Neuronal stem cell (in vitro differentiated cells): ENCODE measurements around the gene CYREN.

Experiments
- DNase-seq: peaks from one replicate; pipeline ENCODE4 v3.0.0-alpha.2; 2013; ENCODE audit warnings: low spot score
- H2AFZ ChIP-seq: one replicate; pipeline ENCODE4 v1.6.1; 2013; ENCODE audit warnings: mild to moderate bottlenecking, low read length, inconsistent platforms
- H2AK5ac ChIP-seq: 2 replicates; pipeline ENCODE4 v1.6.1; 2013; ENCODE audit warnings: low read depth, mild to moderate bottlenecking, inconsistent platforms, low read length, moderate library complexity, mixed read lengths
- H2BK120ac ChIP-seq: 2 replicates; pipeline ENCODE4 v1.6.1; 2013; ENCODE audit warnings: low read depth, mild to moderate bottlenecking, inconsistent platforms, low read length, moderate library complexity, mixed read lengths
- H2BK12ac ChIP-seq: one replicate; pipeline ENCODE4 v1.6.1; 2013; ENCODE audit warnings: low read length, inconsistent platforms
- H2BK15ac ChIP-seq: 2 replicates; pipeline ENCODE4 v1.6.1; 2013; ENCODE audit warnings: mild to moderate bottlenecking, low read length, inconsistent platforms, mixed read lengths
- H2BK5ac ChIP-seq: one replicate; pipeline ENCODE4 v1.6.1; 2013; ENCODE audit warnings: inconsistent platforms, mild to moderate bottlenecking, low read length, moderate library complexity
- H3K14ac ChIP-seq: one replicate; pipeline ENCODE4 v1.6.1; 2013; ENCODE audit warnings: low read length, inconsistent platforms
- H3K18ac ChIP-seq: 2 replicates; pipeline ENCODE4 v1.6.1; 2013; ENCODE audit warnings: low read length, inconsistent platforms
- H3K23ac ChIP-seq: 2 replicates; pipeline ENCODE4 v1.6.1; 2013; ENCODE audit warnings: low read depth, mild to moderate bottlenecking, mixed read lengths, low read length, inconsistent platforms; ENCODE audit not compliant: poor library complexity
- H3K27ac ChIP-seq: replicated peaks from 3 replicates; pipeline ENCODE4 v1.5.1; 2013; ENCODE audit warnings: low read length, inconsistent platforms
- H3K27me3 ChIP-seq, 3 experiments: 2 replicates each; pipeline ENCODE4 v1.6.1; 2013; ENCODE audit warnings: low read length in 3 of 3, mild to moderate bottlenecking in 2 of 3, inconsistent platforms in 1 of 3, low read depth in 1 of 3, mixed read lengths in 1 of 3, moderate library complexity in 1 of 3; ENCODE audit not compliant: control insufficient read depth in 3 of 3, insufficient read depth in 3 of 3
- H3K36me3 ChIP-seq, 2 donors: replicated peaks in 1 of 2; 2 replicates each; pipeline ENCODE4 v1.6.1; 2013; ENCODE audit warnings: low read length in 2 of 2; ENCODE audit not compliant: control insufficient read depth in 2 of 2, insufficient read depth in 2 of 2
- H3K4ac ChIP-seq: 2 replicates; pipeline ENCODE4 v1.6.1; 2013; ENCODE audit warnings: inconsistent platforms, mild to moderate bottlenecking, low read length, moderate library complexity
- H3K4me1 ChIP-seq, 2 donors: 1 replicate in 1 of 2; 2 replicates in 1 of 2; pipeline ENCODE4 v1.6.1; 2013; ENCODE audit warnings: low read length in 2 of 2, low read depth in 1 of 2; ENCODE audit not compliant: control insufficient read depth in 2 of 2, insufficient read depth in 1 of 2
- H3K4me2 ChIP-seq: one replicate; pipeline ENCODE4 v1.6.1; 2013; ENCODE audit warnings: mild to moderate bottlenecking, low read length, inconsistent platforms; ENCODE audit not compliant: insufficient read depth, poor library complexity, severe bottlenecking
- H3K4me3 ChIP-seq, 2 donors: 2 replicates each; pipeline ENCODE4 v1.5.1; 2013; ENCODE audit warnings: low read length in 2 of 2, mild to moderate bottlenecking in 2 of 2, inconsistent platforms in 1 of 2, moderate library complexity in 1 of 2
- H3K79me1 ChIP-seq: one replicate; pipeline ENCODE4 v1.6.1; 2013; ENCODE audit warnings: low read depth, mild to moderate bottlenecking, inconsistent platforms, low read length, moderate library complexity
- H3K9ac ChIP-seq: one replicate; pipeline ENCODE4 v1.6.1; 2013; ENCODE audit warnings: mild to moderate bottlenecking, low read depth, low read length, inconsistent platforms; ENCODE audit not compliant: poor library complexity
- H3K9me3 ChIP-seq, 2 donors: replicated peaks in 1 of 2; 2 replicates each; pipeline versions ENCODE3 to v1.6.1; 2013; ENCODE audit warnings: low read length in 2 of 2, mild to moderate bottlenecking in 2 of 2, inconsistent platforms in 1 of 2, low read depth in 1 of 2, mixed read lengths in 1 of 2, moderate library complexity in 1 of 2; ENCODE audit not compliant: control insufficient read depth in 2 of 2, insufficient read depth in 1 of 2
- H4K8ac ChIP-seq: one replicate; pipeline ENCODE4 v1.6.1; 2013; ENCODE audit warnings: low read depth, mild to moderate bottlenecking, inconsistent platforms, low read length, moderate library complexity
- H4K91ac ChIP-seq: one replicate; pipeline ENCODE4 v1.6.1; 2013; ENCODE audit warnings: low read length, low read depth, mild to moderate bottlenecking, inconsistent platforms; ENCODE audit not compliant: poor library complexity
- WGBS, 2 donors: extraction: QIAGEN DNeasy Blood & Tissue Kit; methylation state at CpG; one replicate each; pipeline ENCODE4 v1.1.7; 2013; ENCODE audit warnings: missing lambda C conversion rate in 2 of 2, mixed read lengths in 1 of 2; ENCODE audit not compliant: insufficient read length in 2 of 2, insufficient replicate concordance in 1 of 2; ENCODE audit errors: extremely low coverage in 2 of 2; 5-methylcytosine and 5-hydroxymethylcytosine counted together

The CYREN gene

DNA sequence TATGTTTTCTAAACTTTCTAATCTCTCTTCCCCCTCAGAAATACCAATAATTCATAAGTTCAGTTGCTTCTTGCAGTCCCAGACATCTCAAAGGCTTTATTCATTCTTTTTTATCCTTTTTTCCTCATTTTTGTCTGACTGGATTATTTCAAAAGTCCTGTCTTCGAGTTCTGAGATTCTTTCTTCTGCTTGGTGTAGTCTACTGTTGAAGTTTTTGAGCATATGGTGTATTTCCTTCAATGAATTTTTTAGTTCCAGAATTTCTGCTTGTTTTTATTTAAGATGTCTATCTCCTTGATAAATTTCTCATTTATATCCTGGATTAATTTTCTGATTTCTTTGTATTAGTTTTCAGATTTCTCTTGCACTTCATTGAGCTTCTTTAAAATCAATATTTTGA, 14.2 kb downstream of the CYREN start:
- DNase-seq = no peak
- no peak overlapping the region for H3K4ac ChIP-seq
- no peak overlapping the region for H2BK5ac ChIP-seq
- H3K23ac ChIP-seq = no peak overlapping the region
- no peak overlapping the region for H3K14ac ChIP-seq
- H3K27ac ChIP-seq = no peak overlapping the region
- H3K18ac ChIP-seq = no peak overlapping the region
- H3K79me1 ChIP-seq = no peaks in the 10 kb centered on the region
- H2BK12ac ChIP-seq = no peak overlapping the region
- peaks cover 0 to 5% of the 10 kb centered on the region in 2 donors for H3K4me1 ChIP-seq
- peaks cover 0 to 6% of the 10 kb centered on the region in 2 donors for H3K36me3 ChIP-seq
- no peak overlapping the region for H2AK5ac ChIP-seq
- H3K9me3 ChIP-seq = peaks cover 12 to 32% of the 10 kb centered on the region in 2 donors
- H3K4me3 ChIP-seq = no peak overlapping the region
- H4K91ac ChIP-seq = no peak overlapping the region
- no peak overlapping the region for H3K4me2 ChIP-seq
- H2BK120ac ChIP-seq = no peak overlapping the region
- H2BK15ac ChIP-seq = no peak overlapping the region
- no peak overlapping the region for H4K8ac ChIP-seq
- no peaks in the 10 kb centered on the region for H3K27me3 ChIP-seq
- H2AFZ ChIP-seq = no peak overlapping the region
- no peak overlapping the region for H3K9ac ChIP-seq
- WGBS, 2 donors = no CpG with 5 or more reads among the region's 1 CpG

DNA sequence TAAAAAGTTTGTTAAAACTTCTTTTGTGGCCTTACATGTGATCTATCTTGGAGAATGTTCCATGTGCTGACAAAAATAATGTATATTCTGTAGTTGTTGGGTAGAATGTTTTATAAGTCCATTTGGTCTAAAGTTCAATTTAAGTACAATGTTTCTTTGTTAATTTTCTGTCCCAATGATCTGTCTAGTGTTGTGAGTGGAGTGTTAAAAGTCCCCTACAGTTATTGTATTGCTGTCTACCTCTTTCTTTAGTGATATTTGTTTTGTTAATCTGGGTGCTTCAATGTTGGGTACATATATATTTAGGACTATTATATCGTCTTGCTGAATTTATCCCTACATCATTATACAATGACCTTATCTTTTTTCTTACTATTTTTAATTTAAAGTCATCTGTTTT, 15.8 kb downstream of the CYREN start:
- Histone ChIP-seq H2BK5ac (no peak overlapping the region), H2BK120ac (no peak overlapping the region), H3K9me3 (peaks cover 12 to 29% of the 10 kb centered on the region in 2 donors), H4K91ac (no peak overlapping the region), H3K27ac (no peak overlapping the region), H3K4ac (no peak overlapping the region), H3K79me1 (no peaks in the 10 kb centered on the region), H3K4me1 (no peaks in the 10 kb centered on the region), H3K27me3 (no peaks in the 10 kb centered on the region), H3K9ac (no peak overlapping the region), H3K4me2 (no peak overlapping the region), H2AFZ (no peak overlapping the region), H3K23ac (no peak overlapping the region), H3K14ac (no peak overlapping the region), H2BK15ac (no peak overlapping the region), H2AK5ac (no peak overlapping the region), H3K36me3 (peaks cover 0 to 1% of the 10 kb centered on the region in 2 donors), H4K8ac (no peak overlapping the region), H3K4me3 (no peak overlapping the region), H2BK12ac (no peak overlapping the region), H3K18ac (no peak overlapping the region)
- no peak for DNase-seq
- WGBS, 2 donors = no CpG with 5 or more reads among the region's 1 CpG

DNA sequence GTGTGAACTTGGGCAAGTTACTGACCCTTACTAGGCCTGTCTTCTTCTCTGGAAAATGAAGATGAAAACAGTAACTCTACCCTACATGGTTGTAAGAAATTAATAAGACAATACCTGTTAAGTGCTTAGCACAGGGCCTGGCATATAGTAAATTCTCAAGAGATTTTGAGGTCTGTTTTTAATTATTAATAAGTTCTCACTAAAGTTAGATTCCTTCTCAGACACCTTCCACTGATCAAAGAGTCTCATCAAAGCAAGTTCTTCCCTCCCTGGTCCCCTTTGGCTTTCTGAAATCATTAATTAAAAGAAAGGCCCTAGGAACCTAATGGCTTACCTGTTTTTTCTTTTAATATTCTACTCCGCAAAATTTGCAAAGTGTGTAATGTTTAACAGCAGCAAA, 18.1 kb downstream of the CYREN start:
- Histone ChIP-seq H4K91ac (no peak overlapping the region), H2AK5ac (no peak overlapping the region), H3K14ac (no peak overlapping the region), H3K4me2 (no peak overlapping the region), H3K36me3 (no peaks in the 10 kb centered on the region), H2BK120ac (no peak overlapping the region), H3K9ac (no peak overlapping the region), H3K4me1 (no peaks in the 10 kb centered on the region), H3K23ac (no peak overlapping the region), H2BK15ac (no peak overlapping the region), H3K4me3 (no peak overlapping the region), H2BK12ac (no peak overlapping the region), H3K79me1 (no peaks in the 10 kb centered on the region), H2BK5ac (no peak overlapping the region), H3K27ac (no peak overlapping the region), H3K27me3 (no peaks in the 10 kb centered on the region), H3K4ac (no peak overlapping the region), H2AFZ (no peak overlapping the region), H4K8ac (no peak overlapping the region), H3K9me3 (peaks cover 4 to 18% of the 10 kb centered on the region in 2 donors), H3K18ac (no peak overlapping the region)
- DNase-seq = no peak
- WGBS, 2 donors = no CpG with 5 or more reads among the region's 1 CpG

GRCh38 chr7:135151533-135151932, 19.0 kb downstream of the CYREN start:
- WGBS, 2 donors = no CpG with 5 or more reads among the region's 6 CpGs
- H2BK12ac ChIP-seq = no peak overlapping the region
- H3K14ac ChIP-seq = no peak overlapping the region
- no peak overlapping the region for H4K91ac ChIP-seq
- H2BK5ac ChIP-seq = no peak overlapping the region
- H3K4me2 ChIP-seq = no peak overlapping the region
- DNase-seq = no peak
- H3K27ac ChIP-seq = no peak overlapping the region
- H2AFZ ChIP-seq = no peak overlapping the region
- H3K18ac ChIP-seq = no peak overlapping the region
- no peak overlapping the region for H3K4ac ChIP-seq
- no peak overlapping the region for H3K23ac ChIP-seq
- no peak overlapping the region for H3K9ac ChIP-seq
- no peaks in the 10 kb centered on the region for H3K36me3 ChIP-seq
- H2BK120ac ChIP-seq = no peak overlapping the region
- H4K8ac ChIP-seq = no peak overlapping the region
- H3K4me1 ChIP-seq = no peaks in the 10 kb centered on the region
- no peaks in the 10 kb centered on the region for H3K27me3 ChIP-seq
- no peak overlapping the region for H2BK15ac ChIP-seq
- H2AK5ac ChIP-seq = no peak overlapping the region
- H3K4me3 ChIP-seq = no peak overlapping the region
- H3K79me1 ChIP-seq = no peaks in the 10 kb centered on the region
- H3K9me3 ChIP-seq = peaks cover 0 to 11% of the 10 kb centered on the region in 2 donors
